ENCODE results near the gene RGS3.
A peak's percentile ranks its signal among the peaks of the same experiment; 100 is the strongest.
"Not testable (repeated sequence)": the region's sequence is repeated elsewhere in the genome, so short reads cannot be mapped to it uniquely, and the experiment has no call there.

The RGS3 gene

GRCh38 chr9:113463418-113464285, at the start of gene RGS3:
Gene RGS3, plus strand, starts transcription at chr9:113463727. Its CDS starts 76 bp downstream, at chr9:113463803.
- no peak for DNase-seq (ENCODE audit: low read depth)

GRCh38 chr9:113416149-113416721, 47.3 kb upstream of the RGS3 start:
- no peak for DNase-seq (ENCODE audit: low read depth)

GRCh38 chr9:113417370-113417769, 46.2 kb upstream of the RGS3 start:
- DNase-seq (ENCODE audit: low read depth) = no peak

GRCh38 chr9:113421726-113422125, 41.8 kb upstream of the RGS3 start:
- DNase-seq (ENCODE audit: low read depth) = no peak

GRCh38 chr9:113425072-113425471, 38.5 kb upstream of the RGS3 start:
- DNase-seq (ENCODE audit: low read depth) = no peak

GRCh38 chr9:113426701-113427100, 36.8 kb upstream of the RGS3 start:
- no peak for DNase-seq (ENCODE audit: low read depth)

- DNase-seq (ENCODE audit: low read depth) = peak; percentile 44
These were observed 35.9 kb upstream of the RGS3 start for GRCh38 chr9:113427629-113428028.

- no peak for DNase-seq (ENCODE audit: low read depth)
These were observed 35.4 kb upstream of the RGS3 start for GRCh38 chr9:113428062-113428615.

- no peak for DNase-seq (ENCODE audit: low read depth)
These were observed 32.3 kb upstream of the RGS3 start for GRCh38 chr9:113431191-113431590.

- peak; percentile 77 for DNase-seq (ENCODE audit: low read depth)
These were observed 26.6 kb upstream of the RGS3 start for GRCh38 chr9:113436728-113437515.

GRCh38 chr9:113437716-113438115, 25.8 kb upstream of the RGS3 start:
- not testable (repeated sequence) for DNase-seq (ENCODE audit: low read depth)

- no peak for DNase-seq (ENCODE audit: low read depth)
These were observed 18.8 kb upstream of the RGS3 start for GRCh38 chr9:113444736-113445135.

- DNase-seq (ENCODE audit: low read depth) = peak; percentile 64
These were observed 17.2 kb upstream of the RGS3 start for GRCh38 chr9:113446323-113446740.

GRCh38 chr9:113449376-113449775, 14.2 kb upstream of the RGS3 start:
- DNase-seq (ENCODE audit: low read depth) = no peak

- no peak for DNase-seq (ENCODE audit: low read depth)
These were observed 11.4 kb upstream of the RGS3 start for GRCh38 chr9:113452113-113452605.

GRCh38 chr9:113454914-113455761, 8.4 kb upstream of the RGS3 start:
- peak; percentile 92 for DNase-seq (ENCODE audit: low read depth)

- peak; percentile 72 for DNase-seq (ENCODE audit: low read depth)
These were observed 7.3 kb upstream of the RGS3 start for GRCh38 chr9:113456235-113456634.

GRCh38 chr9:113461285-113461684, 2.2 kb upstream of the RGS3 start:
- no peak for DNase-seq (ENCODE audit: low read depth)

- no peak for DNase-seq (ENCODE audit: low read depth)
These were observed 1.6 kb upstream of the RGS3 start for GRCh38 chr9:113461943-113462342.

- no peak for DNase-seq (ENCODE audit: low read depth)
These were observed 693 bp upstream of the RGS3 start for GRCh38 chr9:113462781-113463286.

GRCh38 chr9:113464286-113464660, 746 bp downstream of the RGS3 start:
- no peak for DNase-seq (ENCODE audit: low read depth)
